ENCODE measurements around the gene GPC3.

Gene GPC3

DNA sequence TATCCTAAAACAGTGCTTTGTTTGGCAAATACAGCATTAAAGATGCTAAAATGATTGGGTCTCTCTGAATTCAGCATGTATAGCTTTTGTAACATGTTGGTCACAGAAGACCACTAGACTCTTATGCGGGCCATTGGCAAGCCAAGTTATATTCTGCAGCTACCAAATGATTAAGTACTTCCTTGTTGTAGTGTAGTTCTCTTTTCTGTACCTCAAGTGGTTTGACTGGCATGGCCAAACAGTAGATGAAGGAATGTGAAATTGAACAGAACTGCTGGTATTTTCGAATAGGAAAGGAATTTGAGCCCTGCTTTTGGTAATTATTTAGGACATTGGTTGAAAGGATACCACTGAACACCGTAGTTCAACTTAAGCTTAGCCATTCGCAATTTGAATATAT, 376.2 kb downstream of the GPC3 start:
- TF ChIP-seq ZNF391 (tag by site-specific recombination; IDR thresholded peaks at IDR 0.05; ENCODE audit: borderline replicate concordance, low read depth) (no peak), ZNF701 (tag by site-specific recombination; IDR thresholded peaks at IDR 0.05) (no peak), ZNF623 (tag by site-specific recombination; IDR thresholded peaks at IDR 0.05) (no peak), ZNF138 (tag by site-specific recombination; IDR thresholded peaks at IDR 0.05; ENCODE audit: borderline replicate concordance) (no peak), KLF10 (tag by site-specific recombination; IDR thresholded peaks at IDR 0.05) (no peak), TRIM28 (IDR thresholded peaks at IDR 0.05; ENCODE audit: borderline replicate concordance, low read length) (no peak), ZNF350 (tag by site-specific recombination; IDR thresholded peaks at IDR 0.05) (no peak), ZNF169 (tag by site-specific recombination; IDR thresholded peaks at IDR 0.05) (no peak), ZSCAN30 (tag by site-specific recombination; IDR thresholded peaks at IDR 0.05) (no peak), ZNF174 (tag by site-specific recombination; IDR thresholded peaks at IDR 0.05) (no peak), ZNF600 (tag by site-specific recombination; IDR thresholded peaks at IDR 0.05) (no peak), ZNF416 (tag by site-specific recombination; IDR thresholded peaks at IDR 0.05) (no peak)
- TF ChIP-seq, protein P1, sequence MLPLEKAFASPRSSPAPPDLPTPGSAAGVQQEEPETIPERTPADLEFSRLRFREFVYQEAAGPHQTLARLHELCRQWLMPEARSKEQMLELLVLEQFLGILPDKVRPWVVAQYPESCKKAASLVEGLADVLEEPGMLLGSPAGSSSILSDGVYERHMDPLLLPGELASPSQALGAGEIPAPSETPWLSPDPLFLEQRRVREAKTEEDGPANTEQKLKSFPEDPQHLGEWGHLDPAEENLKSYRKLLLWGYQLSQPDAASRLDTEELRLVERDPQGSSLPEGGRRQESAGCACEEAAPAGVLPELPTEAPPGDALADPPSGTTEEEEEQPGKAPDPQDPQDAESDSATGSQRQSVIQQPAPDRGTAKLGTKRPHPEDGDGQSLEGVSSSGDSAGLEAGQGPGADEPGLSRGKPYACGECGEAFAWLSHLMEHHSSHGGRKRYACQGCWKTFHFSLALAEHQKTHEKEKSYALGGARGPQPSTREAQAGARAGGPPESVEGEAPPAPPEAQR (tag by site-specific recombination; IDR thresholded peaks at IDR 0.05): no peak
- TF ChIP-seq, protein P2, sequence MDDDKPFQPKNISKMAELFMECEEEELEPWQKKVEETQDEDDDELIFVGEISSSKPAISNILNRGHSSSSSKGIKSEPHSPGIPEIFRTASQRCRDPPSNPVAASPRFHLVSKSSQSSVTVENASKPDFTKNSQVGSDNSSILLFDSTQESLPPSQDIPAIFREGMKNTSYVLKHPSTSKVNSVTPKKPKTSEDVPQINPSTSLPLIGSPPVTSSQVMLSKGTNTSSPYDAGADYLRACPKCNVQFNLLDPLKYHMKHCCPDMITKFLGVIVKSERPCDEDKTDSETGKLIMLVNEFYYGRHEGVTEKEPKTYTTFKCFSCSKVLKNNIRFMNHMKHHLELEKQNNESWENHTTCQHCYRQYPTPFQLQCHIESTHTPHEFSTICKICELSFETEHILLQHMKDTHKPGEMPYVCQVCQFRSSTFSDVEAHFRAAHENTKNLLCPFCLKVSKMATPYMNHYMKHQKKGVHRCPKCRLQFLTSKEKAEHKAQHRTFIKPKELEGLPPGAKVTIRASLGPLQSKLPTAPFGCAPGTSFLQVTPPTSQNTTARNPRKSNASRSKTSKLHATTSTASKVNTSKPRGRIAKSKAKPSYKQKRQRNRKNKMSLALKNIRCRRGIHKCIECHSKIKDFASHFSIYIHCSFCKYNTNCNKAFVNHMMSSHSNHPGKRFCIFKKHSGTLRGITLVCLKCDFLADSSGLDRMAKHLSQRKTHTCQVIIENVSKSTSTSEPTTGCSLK (tag by site-specific recombination; IDR thresholded peaks at IDR 0.05): no peak
- TF ChIP-seq, protein P3, sequence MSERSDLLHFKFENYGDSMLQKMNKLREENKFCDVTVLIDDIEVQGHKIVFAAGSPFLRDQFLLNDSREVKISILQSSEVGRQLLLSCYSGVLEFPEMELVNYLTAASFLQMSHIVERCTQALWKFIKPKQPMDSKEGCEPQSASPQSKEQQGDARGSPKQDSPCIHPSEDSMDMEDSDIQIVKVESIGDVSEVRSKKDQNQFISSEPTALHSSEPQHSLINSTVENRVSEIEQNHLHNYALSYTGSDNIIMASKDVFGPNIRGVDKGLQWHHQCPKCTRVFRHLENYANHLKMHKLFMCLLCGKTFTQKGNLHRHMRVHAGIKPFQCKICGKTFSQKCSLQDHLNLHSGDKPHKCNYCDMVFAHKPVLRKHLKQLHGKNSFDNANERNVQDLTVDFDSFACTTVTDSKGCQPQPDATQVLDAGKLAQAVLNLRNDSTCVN (tag by site-specific recombination; optimal IDR thresholded peaks at IDR 0.05): no peak
- TF ChIP-seq, protein P4, sequence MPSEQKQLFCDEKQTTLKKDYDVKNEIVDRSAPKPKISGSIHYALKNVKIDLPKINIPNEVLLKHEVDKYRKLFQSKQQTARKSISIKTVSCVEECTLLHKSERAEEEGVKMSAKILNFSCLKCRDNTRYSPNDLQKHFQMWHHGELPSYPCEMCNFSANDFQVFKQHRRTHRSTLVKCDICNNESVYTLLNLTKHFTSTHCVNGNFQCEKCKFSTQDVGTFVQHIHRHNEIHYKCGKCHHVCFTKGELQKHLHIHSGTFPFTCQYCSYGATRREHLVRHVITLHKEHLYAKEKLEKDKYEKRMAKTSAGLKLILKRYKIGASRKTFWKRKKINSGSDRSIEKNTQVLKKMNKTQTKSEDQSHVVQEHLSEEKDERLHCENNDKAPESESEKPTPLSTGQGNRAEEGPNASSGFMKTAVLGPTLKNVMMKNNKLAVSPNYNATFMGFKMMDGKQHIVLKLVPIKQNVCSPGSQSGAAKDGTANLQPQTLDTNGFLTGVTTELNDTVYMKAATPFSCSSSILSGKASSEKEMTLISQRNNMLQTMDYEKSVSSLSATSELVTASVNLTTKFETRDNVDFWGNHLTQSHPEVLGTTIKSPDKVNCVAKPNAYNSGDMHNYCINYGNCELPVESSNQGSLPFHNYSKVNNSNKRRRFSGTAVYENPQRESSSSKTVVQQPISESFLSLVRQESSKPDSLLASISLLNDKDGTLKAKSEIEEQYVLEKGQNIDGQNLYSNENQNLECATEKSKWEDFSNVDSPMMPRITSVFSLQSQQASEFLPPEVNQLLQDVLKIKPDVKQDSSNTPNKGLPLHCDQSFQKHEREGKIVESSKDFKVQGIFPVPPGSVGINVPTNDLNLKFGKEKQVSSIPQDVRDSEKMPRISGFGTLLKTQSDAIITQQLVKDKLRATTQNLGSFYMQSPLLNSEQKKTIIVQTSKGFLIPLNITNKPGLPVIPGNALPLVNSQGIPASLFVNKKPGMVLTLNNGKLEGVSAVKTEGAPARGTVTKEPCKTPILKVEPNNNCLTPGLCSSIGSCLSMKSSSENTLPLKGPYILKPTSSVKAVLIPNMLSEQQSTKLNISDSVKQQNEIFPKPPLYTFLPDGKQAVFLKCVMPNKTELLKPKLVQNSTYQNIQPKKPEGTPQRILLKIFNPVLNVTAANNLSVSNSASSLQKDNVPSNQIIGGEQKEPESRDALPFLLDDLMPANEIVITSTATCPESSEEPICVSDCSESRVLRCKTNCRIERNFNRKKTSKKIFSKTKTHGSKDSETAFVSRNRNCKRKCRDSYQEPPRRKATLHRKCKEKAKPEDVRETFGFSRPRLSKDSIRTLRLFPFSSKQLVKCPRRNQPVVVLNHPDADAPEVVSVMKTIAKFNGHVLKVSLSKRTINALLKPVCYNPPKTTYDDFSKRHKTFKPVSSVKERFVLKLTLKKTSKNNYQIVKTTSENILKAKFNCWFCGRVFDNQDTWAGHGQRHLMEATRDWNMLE (tag by site-specific recombination; conservative IDR thresholded peaks at IDR 0.05; ENCODE audit: low read depth): no peak
- TF ChIP-seq, protein P5, sequence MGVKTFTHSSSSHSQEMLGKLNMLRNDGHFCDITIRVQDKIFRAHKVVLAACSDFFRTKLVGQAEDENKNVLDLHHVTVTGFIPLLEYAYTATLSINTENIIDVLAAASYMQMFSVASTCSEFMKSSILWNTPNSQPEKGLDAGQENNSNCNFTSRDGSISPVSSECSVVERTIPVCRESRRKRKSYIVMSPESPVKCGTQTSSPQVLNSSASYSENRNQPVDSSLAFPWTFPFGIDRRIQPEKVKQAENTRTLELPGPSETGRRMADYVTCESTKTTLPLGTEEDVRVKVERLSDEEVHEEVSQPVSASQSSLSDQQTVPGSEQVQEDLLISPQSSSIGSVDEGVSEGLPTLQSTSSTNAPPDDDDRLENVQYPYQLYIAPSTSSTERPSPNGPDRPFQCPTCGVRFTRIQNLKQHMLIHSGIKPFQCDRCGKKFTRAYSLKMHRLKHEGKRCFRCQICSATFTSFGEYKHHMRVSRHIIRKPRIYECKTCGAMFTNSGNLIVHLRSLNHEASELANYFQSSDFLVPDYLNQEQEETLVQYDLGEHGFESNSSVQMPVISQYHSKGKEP (tag by site-specific recombination; IDR thresholded peaks at IDR 0.05): no peak
- ChIA-PET POLR2A (no interaction called here), CTCF (no interaction called here)
- Histone ChIP-seq H3K9me3 (ENCODE audit: control insufficient read depth, insufficient read depth, low read depth, low read length) (peaks cover 1% of the 10 kb centered on the region), H3K36me3 (ENCODE audit: control insufficient read depth in 2 of 2, insufficient read depth in 1 of 2, low read length in 2 of 2) (no peaks in the 10 kb centered on the region), H3K4me1 (ENCODE audit: control insufficient read depth, insufficient read depth, low read length) (no peaks in the 10 kb centered on the region), H3K27ac (ENCODE audit: extremely low read depth, low read depth, low read length) (no peak overlapping the region), H3K4me3 (ENCODE audit: low read depth, low read length) (no peak overlapping the region)

Data from HEK293 (cell line).